ENCODE measurements around the gene AKAP9. TPM values are rescaled to one million over a fixed set of nuclear protein-coding genes. Genes with fewer than 3 reads are reported as not detected.
"Not testable (repeated sequence)": the region's sequence is repeated elsewhere in the genome, so short reads cannot be mapped to it uniquely, and the experiment has no call there.

The AKAP9 gene
- total RNA-seq, 4 donors from 2014 or later: 91.1 to 150 (median 124) TPM

DNA sequence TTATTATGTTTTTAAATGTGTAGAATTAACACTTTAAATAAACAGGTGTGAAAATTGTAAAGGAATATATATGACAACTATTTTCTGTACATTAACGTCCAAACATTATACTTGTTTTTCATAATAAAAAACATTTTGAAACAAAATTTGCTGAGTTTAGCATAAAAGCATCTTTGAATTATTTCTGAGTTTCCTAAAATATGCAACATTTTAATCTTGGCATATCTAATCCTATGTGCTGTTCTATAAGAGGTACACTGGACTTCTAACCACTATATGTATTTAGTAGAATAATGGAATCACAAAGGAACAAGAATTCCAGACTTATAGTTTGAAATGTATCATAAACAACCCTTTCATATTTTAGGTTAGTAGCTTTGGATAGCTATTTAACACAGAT lies 16.6 kb downstream of the AKAP9 start:
- no peak for DNase-seq
- WGBS, 2 donors: 94 to 99% methylated on average over 1 of the region's 1 CpG
- Histone ChIP-seq H3K9me3 (no peaks in the 10 kb centered on the region), H3K4me3 (replicated peaks in 1 of 3) (no peak overlapping the region), H3K27ac (no peak overlapping the region), H3K4me1 (peaks cover 0 to 4% of the 10 kb centered on the region in 2 donors), H3K36me3 (no peaks in the 10 kb centered on the region), H3K27me3 (no peaks in the 10 kb centered on the region)
- no peak for TF ChIP-seq POLR2A (IDR thresholded peaks at IDR 0.05)
- TF ChIP-seq, protein P1, sequence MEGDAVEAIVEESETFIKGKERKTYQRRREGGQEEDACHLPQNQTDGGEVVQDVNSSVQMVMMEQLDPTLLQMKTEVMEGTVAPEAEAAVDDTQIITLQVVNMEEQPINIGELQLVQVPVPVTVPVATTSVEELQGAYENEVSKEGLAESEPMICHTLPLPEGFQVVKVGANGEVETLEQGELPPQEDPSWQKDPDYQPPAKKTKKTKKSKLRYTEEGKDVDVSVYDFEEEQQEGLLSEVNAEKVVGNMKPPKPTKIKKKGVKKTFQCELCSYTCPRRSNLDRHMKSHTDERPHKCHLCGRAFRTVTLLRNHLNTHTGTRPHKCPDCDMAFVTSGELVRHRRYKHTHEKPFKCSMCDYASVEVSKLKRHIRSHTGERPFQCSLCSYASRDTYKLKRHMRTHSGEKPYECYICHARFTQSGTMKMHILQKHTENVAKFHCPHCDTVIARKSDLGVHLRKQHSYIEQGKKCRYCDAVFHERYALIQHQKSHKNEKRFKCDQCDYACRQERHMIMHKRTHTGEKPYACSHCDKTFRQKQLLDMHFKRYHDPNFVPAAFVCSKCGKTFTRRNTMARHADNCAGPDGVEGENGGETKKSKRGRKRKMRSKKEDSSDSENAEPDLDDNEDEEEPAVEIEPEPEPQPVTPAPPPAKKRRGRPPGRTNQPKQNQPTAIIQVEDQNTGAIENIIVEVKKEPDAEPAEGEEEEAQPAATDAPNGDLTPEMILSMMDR (IDR thresholded peaks at IDR 0.05): no peak
- intact Hi-C loops (cut with DNase I): no loop called here

DNA sequence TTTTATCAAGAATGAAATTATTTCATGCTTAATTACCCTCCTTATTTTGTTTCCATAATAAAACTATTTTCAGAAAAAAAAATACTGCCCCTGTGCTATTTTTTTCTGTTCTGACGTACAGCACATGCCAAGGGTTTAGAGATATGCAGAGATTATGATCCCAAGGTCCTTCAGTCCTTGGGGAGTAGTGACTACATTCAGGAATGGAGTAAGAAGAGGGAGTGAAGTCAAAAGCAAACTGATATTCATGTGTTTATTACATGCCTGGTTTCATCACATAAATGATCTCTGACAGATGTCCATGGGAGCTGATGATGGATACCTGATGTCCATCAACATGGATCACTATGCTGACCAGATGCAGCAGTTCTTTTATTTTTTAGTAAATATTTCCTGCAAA lies 17.2 kb downstream of the AKAP9 start:
- no peaks in the 10 kb centered on the region for H3K27me3 ChIP-seq
- no peak for TF ChIP-seq POLR2A (IDR thresholded peaks at IDR 0.05)
- TF ChIP-seq, protein P1 (IDR thresholded peaks at IDR 0.05): no peak
- DNase-seq: no peak
- no peak overlapping the region for H3K27ac ChIP-seq
- no peak overlapping the region for H3K4me3 ChIP-seq (replicated peaks in 1 of 3)
- H3K36me3 ChIP-seq: no peaks in the 10 kb centered on the region
- intact Hi-C loops (cut with DNase I): no loop called here
- peaks cover 0 to 4% of the 10 kb centered on the region in 2 donors for H3K4me1 ChIP-seq
- WGBS, 2 donors: 70 to 81% methylated on average over 1 of the region's 1 CpG
- H3K9me3 ChIP-seq: no peaks in the 10 kb centered on the region

DNA sequence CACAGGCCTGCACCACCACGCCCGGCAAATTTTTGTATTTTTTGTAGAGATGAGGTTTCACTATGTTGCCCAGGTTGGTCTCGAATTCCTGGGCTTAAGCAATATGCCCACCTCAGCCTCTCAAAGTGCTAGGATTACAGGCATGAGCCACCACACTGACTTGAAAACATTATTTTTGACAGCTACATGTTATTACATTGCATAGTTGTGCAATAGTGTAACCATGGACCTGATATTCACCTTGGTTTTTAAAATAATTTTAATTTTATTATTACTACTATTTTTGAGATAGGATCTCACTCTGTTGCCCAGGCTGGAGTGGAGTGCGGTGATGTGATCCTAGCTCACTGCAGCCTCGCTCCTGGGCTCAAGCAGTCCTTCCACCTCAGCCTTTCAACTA lies 18.4 kb downstream of the AKAP9 start:
- intact Hi-C loops (cut with DNase I): no loop called here
- no peak for TF ChIP-seq POLR2A (IDR thresholded peaks at IDR 0.05)
- TF ChIP-seq, protein P1 (IDR thresholded peaks at IDR 0.05): no peak
- Histone ChIP-seq H3K9me3 (no peaks in the 10 kb centered on the region), H3K27ac (no peak overlapping the region), H3K4me1 (peaks cover 0 to 4% of the 10 kb centered on the region in 2 donors), H3K27me3 (no peaks in the 10 kb centered on the region), H3K4me3 (replicated peaks in 1 of 3) (no peak overlapping the region), H3K36me3 (no peaks in the 10 kb centered on the region)
- no peak for DNase-seq
- WGBS, 2 donors: 55 to 76% methylated on average over 5 of the region's 5 CpGs

DNA sequence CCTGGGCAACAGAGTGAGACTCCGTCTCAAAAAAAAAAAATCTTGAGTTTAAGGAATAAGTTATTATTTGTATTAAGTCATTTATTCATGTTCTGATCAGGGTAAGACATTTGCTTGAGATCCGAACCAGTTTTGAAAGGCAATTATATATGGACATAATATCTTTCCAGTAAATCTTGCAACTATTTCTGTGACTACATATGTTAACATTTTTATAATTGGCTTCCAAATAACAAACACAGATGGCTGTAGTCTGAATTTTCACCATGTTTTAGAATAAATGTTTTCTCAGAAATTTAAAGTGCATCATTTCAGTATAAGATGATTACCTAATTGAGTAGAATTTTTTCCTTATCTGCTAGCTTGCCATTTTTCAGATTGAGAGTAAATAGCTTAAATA lies 21.2 kb downstream of the AKAP9 start:
- TF ChIP-seq, protein P1 (IDR thresholded peaks at IDR 0.05): no peak
- no peak for TF ChIP-seq POLR2A (IDR thresholded peaks at IDR 0.05)
- Histone ChIP-seq H3K27me3 (no peaks in the 10 kb centered on the region), H3K27ac (no peak overlapping the region), H3K4me1 (peaks cover 0 to 4% of the 10 kb centered on the region in 2 donors), H3K36me3 (no peaks in the 10 kb centered on the region), H3K4me3 (replicated peaks in 1 of 3) (no peak overlapping the region), H3K9me3 (no peaks in the 10 kb centered on the region)
- DNase-seq: no peak
- 94 to 95% methylated on average over 2 of the region's 2 CpGs for WGBS, 2 donors
- intact Hi-C loops (cut with DNase I): no loop called here

DNA sequence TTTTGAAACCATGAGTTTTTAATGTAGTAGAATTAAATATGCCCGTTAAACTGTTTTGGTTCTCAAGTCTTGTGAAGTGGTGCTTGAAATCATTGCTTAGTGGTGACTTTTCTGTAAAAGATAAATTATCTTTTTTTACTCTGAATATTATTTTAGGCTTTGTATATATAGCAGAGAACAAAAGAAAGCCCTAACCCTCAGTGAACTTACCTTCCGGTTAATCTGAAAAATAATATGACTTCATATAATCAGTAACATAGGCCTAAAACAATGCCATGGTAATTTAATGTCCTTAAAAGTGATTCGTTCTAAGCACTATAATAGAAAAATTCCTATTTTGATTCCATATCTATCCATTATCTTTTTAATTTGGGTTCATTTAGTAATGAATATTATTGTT lies 21.8 kb downstream of the AKAP9 start:
- no peak for DNase-seq
- Histone ChIP-seq H3K4me1 (peaks cover 0 to 4% of the 10 kb centered on the region in 2 donors), H3K9me3 (no peaks in the 10 kb centered on the region), H3K36me3 (no peaks in the 10 kb centered on the region), H3K4me3 (replicated peaks in 1 of 3) (no peak overlapping the region), H3K27ac (no peak overlapping the region), H3K27me3 (no peaks in the 10 kb centered on the region)
- intact Hi-C loops (cut with DNase I): no loop called here
- WGBS, 2 donors: 72 to 74% methylated on average over 3 of the region's 3 CpGs
- TF ChIP-seq, protein P1 (IDR thresholded peaks at IDR 0.05): no peak
- no peak for TF ChIP-seq POLR2A (IDR thresholded peaks at IDR 0.05)

DNA sequence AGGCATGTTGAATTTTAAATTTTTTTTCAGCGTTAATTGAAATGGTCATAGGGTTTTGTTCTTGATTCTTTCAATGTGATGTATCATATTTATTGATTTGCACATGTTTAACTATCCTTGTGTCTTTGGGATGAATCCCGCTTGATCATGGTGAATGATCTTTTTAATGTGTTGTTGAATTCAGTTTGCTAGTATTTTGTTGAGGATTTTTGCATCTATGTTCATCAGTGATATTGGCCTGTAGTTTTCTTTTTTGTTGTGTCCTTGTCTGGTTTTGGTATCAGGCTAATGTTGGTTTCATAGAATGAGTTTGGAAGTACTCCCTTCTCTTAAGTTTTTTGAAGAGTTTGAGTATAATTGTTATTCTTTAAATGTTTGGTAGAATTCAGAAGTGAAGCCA lies 26.9 kb downstream of the AKAP9 start:
- H3K27me3 ChIP-seq; H3K36me3 ChIP-seq; H3K9me3 ChIP-seq; H3K4me3 ChIP-seq (replicated peaks in 1 of 3); H3K4me1 ChIP-seq; H3K27ac ChIP-seq; intact Hi-C loops (cut with DNase I); DNase-seq: not testable (repeated sequence)
- 99 to 100% methylated on average over 2 of the region's 2 CpGs for WGBS, 2 donors
